Measurements from ENCODE around the gene RPS18.

DNA sequence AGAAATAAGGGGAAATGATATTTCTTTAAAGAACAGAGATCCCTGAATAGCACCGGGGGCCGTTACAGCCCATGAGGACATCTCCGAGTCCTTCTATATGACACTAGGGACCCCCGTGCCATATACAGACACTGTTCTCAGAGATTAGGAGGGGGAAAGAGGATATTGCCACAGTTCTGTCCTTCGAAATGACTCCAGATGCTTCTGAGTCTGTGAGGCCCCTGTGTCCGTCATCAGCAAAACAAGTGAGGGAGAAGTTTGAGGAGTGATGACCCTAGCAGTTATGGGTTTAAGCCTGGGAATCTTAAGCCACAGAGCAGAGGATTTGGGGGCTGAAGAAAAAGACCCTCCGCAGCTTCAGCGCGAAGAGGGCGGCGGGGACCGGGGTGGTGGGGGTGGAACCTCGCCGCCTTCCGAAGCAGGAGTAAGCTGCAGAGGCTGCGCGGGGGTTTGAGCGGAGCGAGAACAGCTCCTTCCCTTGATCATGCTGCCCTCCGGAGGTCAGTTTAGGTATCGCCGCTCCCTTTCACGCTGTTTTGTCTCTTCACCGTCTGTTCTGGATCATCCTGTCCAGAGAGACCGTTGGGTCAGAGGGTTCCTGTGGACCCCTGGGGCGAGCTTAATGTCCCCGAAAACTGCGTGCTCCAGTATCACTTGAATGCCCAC, 23.8 kb upstream of the RPS18 start:
- TF ChIP-seq, protein P1, sequence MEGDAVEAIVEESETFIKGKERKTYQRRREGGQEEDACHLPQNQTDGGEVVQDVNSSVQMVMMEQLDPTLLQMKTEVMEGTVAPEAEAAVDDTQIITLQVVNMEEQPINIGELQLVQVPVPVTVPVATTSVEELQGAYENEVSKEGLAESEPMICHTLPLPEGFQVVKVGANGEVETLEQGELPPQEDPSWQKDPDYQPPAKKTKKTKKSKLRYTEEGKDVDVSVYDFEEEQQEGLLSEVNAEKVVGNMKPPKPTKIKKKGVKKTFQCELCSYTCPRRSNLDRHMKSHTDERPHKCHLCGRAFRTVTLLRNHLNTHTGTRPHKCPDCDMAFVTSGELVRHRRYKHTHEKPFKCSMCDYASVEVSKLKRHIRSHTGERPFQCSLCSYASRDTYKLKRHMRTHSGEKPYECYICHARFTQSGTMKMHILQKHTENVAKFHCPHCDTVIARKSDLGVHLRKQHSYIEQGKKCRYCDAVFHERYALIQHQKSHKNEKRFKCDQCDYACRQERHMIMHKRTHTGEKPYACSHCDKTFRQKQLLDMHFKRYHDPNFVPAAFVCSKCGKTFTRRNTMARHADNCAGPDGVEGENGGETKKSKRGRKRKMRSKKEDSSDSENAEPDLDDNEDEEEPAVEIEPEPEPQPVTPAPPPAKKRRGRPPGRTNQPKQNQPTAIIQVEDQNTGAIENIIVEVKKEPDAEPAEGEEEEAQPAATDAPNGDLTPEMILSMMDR (IDR thresholded peaks at IDR 0.05), result peak; percentile 91 to 99 (median 99)
- TF ChIP-seq POLR2A (IDR thresholded peaks at IDR 0.05), result no peak

Data from adrenal gland (tissue), 5 donors.